Endothelial cell of umbilical vein (primary cell): Measurements from ENCODE around the gene CD33. TPM values are rescaled to one million over a fixed set of nuclear protein-coding genes. Genes with fewer than 3 reads are reported as not detected.

Experiments used
- BruUV-seq: library from RNA; stranded (reverse); fragments of 400-500 nt; replicated peaks from 2 replicates; lab custom pipeline; 2021; lab: Mats Ljungman, UMichigan
- CTCF ChIA-PET: fragments of 300-600, 350-600 bp; sonication (Branson Sonifier 250); formaldehyde crosslinking; loops from one replicate; lab custom pipeline; 2021; ENCODE audit warnings: antibody characterized with exemption, inconsistent platforms; lab: Charles Lee
- POLR2A ChIA-PET: fragments of 300-600, 350-600 bp; sonication (Branson Sonifier 250); formaldehyde crosslinking; loops from one replicate; lab custom pipeline; 2021; ENCODE audit warnings: antibody characterized with exemption, inconsistent platforms; lab: Charles Lee
- DNase-seq: peaks from one replicate; pipeline ENCODE4 v3.0.0-alpha.2; 2011; ENCODE audit warnings: low read depth, low spot score
- FAIRE-seq: peaks from 2 replicates; lab custom pipeline; 2011; peaks lifted over from hg19 to GRCh38; lab: Jason Lieb, UNC
- H2AFZ ChIP-seq: 2 replicates; pipeline ENCODE4 v1.6.0; 2012; ENCODE audit warnings: low read depth, low read length, control low read depth, inconsistent platforms
- H3K27ac ChIP-seq: 2 replicates; pipeline ENCODE4 v1.5.1; 2011; ENCODE audit warnings: low read depth, mild to moderate bottlenecking, control low read depth, low read length, moderate library complexity; ENCODE audit not compliant: insufficient read depth
- H3K27me3 ChIP-seq, 2 experiments: 2 replicates each; pipeline versions ENCODE4 v1.6.0 to v1.6.1; 2011; ENCODE audit warnings: low read length in 2 of 2, mixed read lengths in 1 of 2; ENCODE audit not compliant: control insufficient read depth in 2 of 2, insufficient read depth in 2 of 2
- H3K36me3 ChIP-seq, 2 experiments: 2 replicates in 1 of 2; 3 replicates in 1 of 2; pipeline ENCODE4 v1.5.1; 2011; ENCODE audit warnings: low read length in 2 of 2, mild to moderate bottlenecking in 1 of 2, moderate library complexity in 1 of 2; ENCODE audit not compliant: control insufficient read depth in 2 of 2, insufficient read depth in 2 of 2; ENCODE audit errors: extremely low read depth in 1 of 2
- H3K4me1 ChIP-seq: 3 replicates; pipeline ENCODE4 v1.5.1; 2011; ENCODE audit warnings: mild to moderate bottlenecking, low read length; ENCODE audit not compliant: control insufficient read depth, insufficient read depth; ENCODE audit errors: extremely low read depth
- H3K4me2 ChIP-seq: 2 replicates; pipeline ENCODE4 v1.6.1; 2011; ENCODE audit warnings: low read length, control low read depth, mixed read lengths; ENCODE audit not compliant: insufficient read depth
- H3K4me3 ChIP-seq, 3 experiments: fragments of 200-600 bp in 1 of 3; sonication (generic), shearing (Covaris generic) in 1 of 3; replicated peaks in 1 of 3; 2 replicates each; pipeline ENCODE4 v1.5.1; 2011 to 2016; ENCODE audit warnings: control low read depth in 3 of 3, low read length in 3 of 3, mild to moderate bottlenecking in 2 of 3, inconsistent platforms in 1 of 3, low read depth in 1 of 3, moderate library complexity in 1 of 3; ENCODE audit not compliant: insufficient read depth in 1 of 3
- H3K79me2 ChIP-seq: 2 replicates; pipeline ENCODE4 v1.6.0; 2012; ENCODE audit warnings: low read length, inconsistent platforms; ENCODE audit not compliant: control insufficient read depth, insufficient read depth
- H3K9ac ChIP-seq: replicated peaks from 2 replicates; pipeline ENCODE3; 2011; ENCODE audit warnings: low read length, control low read depth; ENCODE audit not compliant: insufficient read depth; ENCODE audit errors: extremely low read depth
- H3K9me1 ChIP-seq: replicated peaks from 3 replicates; pipeline ENCODE4 v1.6.0; 2011; ENCODE audit warnings: mild to moderate bottlenecking, low read length; ENCODE audit not compliant: control insufficient read depth, insufficient read depth; ENCODE audit errors: extremely low read depth
- H3K9me3 ChIP-seq: replicated peaks from 2 replicates; pipeline ENCODE4 v1.5.1; 2012; ENCODE audit warnings: low read length, inconsistent platforms; ENCODE audit not compliant: control insufficient read depth, insufficient read depth
- H4K20me1 ChIP-seq: replicated peaks from 2 replicates; pipeline ENCODE3; 2011; ENCODE audit warnings: mild to moderate bottlenecking, low read length; ENCODE audit not compliant: control insufficient read depth, insufficient read depth; ENCODE audit errors: extremely low read depth
- EZH2 ChIP-seq: IDR thresholded peaks from 2 replicates; pipeline ENCODE4 v1.6.1; 2012; ENCODE audit warnings: borderline replicate concordance, low read depth, mild to moderate bottlenecking, moderate library complexity, low read length, inconsistent platforms; ENCODE audit not compliant: severe bottlenecking
- FOS ChIP-seq: IDR thresholded peaks from 2 replicates; pipeline ENCODE4 v1.6.1; 2011; ENCODE audit warnings: mild to moderate bottlenecking, low read length, moderate library complexity, borderline replicate concordance; ENCODE audit not compliant: insufficient read depth
- GATA2 ChIP-seq: IDR thresholded peaks from 2 replicates; pipeline ENCODE4 v1.7.0; 2011; ENCODE audit warnings: low read depth, mild to moderate bottlenecking, moderate library complexity, mixed read lengths, low read length; ENCODE audit not compliant: insufficient read length, insufficient read depth
- JUN ChIP-seq: IDR thresholded peaks from 2 replicates; pipeline ENCODE4 v1.6.1; 2011; ENCODE audit warnings: borderline replicate concordance, low read depth; ENCODE audit not compliant: insufficient read length, insufficient read depth
- MYC ChIP-seq: IDR thresholded peaks from one replicate; pipeline ENCODE4 v1.6.1; 2011; ENCODE audit warnings: mild to moderate bottlenecking, low read depth, low read length
- POLR2A ChIP-seq: IDR thresholded peaks from 2 replicates; pipeline ENCODE4 v1.6.1; 2012; ENCODE audit warnings: low read depth, mild to moderate bottlenecking, control low read depth, low read length
- POLR2AphosphoS5 ChIP-seq: IDR thresholded peaks from 2 replicates; pipeline ENCODE4 v1.6.1; 2012; ENCODE audit warnings: low read depth, mild to moderate bottlenecking, control low read depth, low read length, moderate library complexity; ENCODE audit not compliant: insufficient read depth
- dilution Hi-C: fragments of 300-500 bp; cut with MboI; formaldehyde crosslinking; loops from one replicate; pipeline ENCODE4 v1.15.0; 2019; ENCODE audit warnings: low sequenced_read_pairs; ENCODE audit not compliant: extremely low pct_ligation_motif_present
- intact Hi-C: fragments of 100-400 bp; cut with micrococcal nuclease; formaldehyde crosslinking; loops from one replicate; pipeline ENCODE4 v1.10.0; 2022
- polyA plus RNA-seq, 4 experiments: library from polyadenylated mRNA; depleted of rRNA in 3 of 4; stranded (reverse) in 3 of 4; unstranded in 1 of 4; fragments of >200 nt; gene quantifications; 2 replicates each; pipeline versions ENCODE4 v1.2.1 to v1.2.3, GENCODE V29; 2011 to 2012; ENCODE audit warnings: missing spikeins in 1 of 4
- total RNA-seq: library from RNA; stranded (reverse); gene quantifications from 2 replicates; pipeline ENCODE4 v1.2.3, GENCODE V29; 2021
- TF ChIP-seq, protein P1 (sequence below), 2 donors: IDR thresholded peaks; 1 replicate in 1 of 2; 2 replicates in 1 of 2; pipeline ENCODE4 v1.5.1; 2011; ENCODE audit warnings: low read length in 2 of 2, mild to moderate bottlenecking in 2 of 2, moderate library complexity in 2 of 2, control low read depth in 1 of 2, inconsistent platforms in 1 of 2, low read depth in 1 of 2; ENCODE audit not compliant: insufficient read depth in 1 of 2; ENCODE audit errors: extremely low read depth in 1 of 2
- TF ChIP-seq, protein P2 (sequence below): IDR thresholded peaks from 2 replicates; pipeline ENCODE4 v1.6.1; 2011; ENCODE audit not compliant: insufficient read depth, insufficient read length

CD33 gene
- total and polyA plus RNA-seq, 2 donors (not counting 3 experiments of a cell fraction or from before 2014, with no cell fraction given) = not detected

DNA sequence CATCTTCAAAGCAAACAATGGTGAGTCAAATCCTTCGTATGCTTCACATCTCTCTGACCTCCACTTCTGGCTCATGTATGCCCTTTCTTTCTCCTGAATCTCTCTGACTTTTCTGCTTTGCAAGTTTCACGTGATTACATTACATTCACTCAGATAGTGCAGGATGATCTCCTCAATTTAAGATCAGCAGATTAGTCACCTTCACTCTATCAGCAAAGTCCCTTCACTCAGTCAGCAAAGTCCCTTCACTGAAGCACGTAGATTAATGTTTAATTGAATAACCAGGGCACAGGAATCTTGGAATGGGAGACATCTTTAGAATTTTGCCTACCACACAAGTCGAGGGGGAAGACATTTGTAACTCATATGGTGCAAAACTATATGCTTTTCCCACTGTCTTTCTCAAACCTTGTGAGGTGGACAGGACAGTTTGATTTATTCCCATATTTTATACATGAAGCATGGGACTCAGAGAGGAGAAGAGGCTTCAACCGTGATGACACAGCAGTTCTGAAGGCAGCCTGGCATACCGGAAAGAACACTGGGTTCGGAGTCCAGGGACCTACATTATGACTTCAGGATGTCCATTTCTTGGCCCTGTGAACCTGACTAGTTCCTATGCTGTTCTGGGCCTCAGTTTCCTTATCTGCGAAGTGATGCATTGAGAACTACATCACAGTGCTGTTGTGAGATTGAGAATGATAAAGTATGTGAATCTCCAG is 49.3 kb downstream of the CD33 start:
- POLR2A ChIA-PET = no interaction called here
- Histone ChIP-seq H3K9me3 (no peaks in the 10 kb centered on the region), H3K79me2 (no peaks in the 10 kb centered on the region), H2AFZ (no peak overlapping the region), H3K27ac (no peak overlapping the region), H3K9me1 (no peaks in the 10 kb centered on the region), H3K4me2 (no peak overlapping the region), H3K4me1 (no peaks in the 10 kb centered on the region), H3K36me3 (no peaks in the 10 kb centered on the region), H3K9ac (no peak overlapping the region), H4K20me1 (no peaks in the 10 kb centered on the region), H3K4me3 (no peak overlapping the region), H3K27me3 (no peaks in the 10 kb centered on the region)
- dilution Hi-C loops = no loop called here
- intact Hi-C loops = no loop called here
- TF ChIP-seq POLR2A = no peak
- TF ChIP-seq POLR2AphosphoS5 = no peak
- no peak for TF ChIP-seq EZH2
- no peak for TF ChIP-seq GATA2
- no peak for TF ChIP-seq MYC
- TF ChIP-seq FOS = no peak
- TF ChIP-seq, protein P1, sequence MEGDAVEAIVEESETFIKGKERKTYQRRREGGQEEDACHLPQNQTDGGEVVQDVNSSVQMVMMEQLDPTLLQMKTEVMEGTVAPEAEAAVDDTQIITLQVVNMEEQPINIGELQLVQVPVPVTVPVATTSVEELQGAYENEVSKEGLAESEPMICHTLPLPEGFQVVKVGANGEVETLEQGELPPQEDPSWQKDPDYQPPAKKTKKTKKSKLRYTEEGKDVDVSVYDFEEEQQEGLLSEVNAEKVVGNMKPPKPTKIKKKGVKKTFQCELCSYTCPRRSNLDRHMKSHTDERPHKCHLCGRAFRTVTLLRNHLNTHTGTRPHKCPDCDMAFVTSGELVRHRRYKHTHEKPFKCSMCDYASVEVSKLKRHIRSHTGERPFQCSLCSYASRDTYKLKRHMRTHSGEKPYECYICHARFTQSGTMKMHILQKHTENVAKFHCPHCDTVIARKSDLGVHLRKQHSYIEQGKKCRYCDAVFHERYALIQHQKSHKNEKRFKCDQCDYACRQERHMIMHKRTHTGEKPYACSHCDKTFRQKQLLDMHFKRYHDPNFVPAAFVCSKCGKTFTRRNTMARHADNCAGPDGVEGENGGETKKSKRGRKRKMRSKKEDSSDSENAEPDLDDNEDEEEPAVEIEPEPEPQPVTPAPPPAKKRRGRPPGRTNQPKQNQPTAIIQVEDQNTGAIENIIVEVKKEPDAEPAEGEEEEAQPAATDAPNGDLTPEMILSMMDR (IDR thresholded peaks at IDR 0.05; ENCODE audit: extremely low read depth in 1 of 2, insufficient read depth in 1 of 2, low read depth in 1 of 2, low read length in 2 of 2) = no peak
- TF ChIP-seq JUN = no peak
- TF ChIP-seq, protein P2, sequence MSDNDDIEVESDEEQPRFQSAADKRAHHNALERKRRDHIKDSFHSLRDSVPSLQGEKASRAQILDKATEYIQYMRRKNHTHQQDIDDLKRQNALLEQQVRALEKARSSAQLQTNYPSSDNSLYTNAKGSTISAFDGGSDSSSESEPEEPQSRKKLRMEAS = no peak
- DNase-seq (no peak), FAIRE-seq (no peak)
- no TSS peak for BruUV-seq
- CTCF ChIA-PET = no interaction called here
